GM10847 (cell line): ENCODE results near the gene CLCN5.

Source experiments
- POLR2A ChIP-seq: IDR thresholded peaks from 2 replicates; pipeline ENCODE4 v1.6.1; 2011; ENCODE audit not compliant: insufficient read length; ENCODE audit errors: extremely low read depth

The CLCN5 gene

GRCh38 chrX:50125480-50125879 is 203.1 kb downstream of the CLCN5 start:
- no peak for TF ChIP-seq POLR2A

- TF ChIP-seq POLR2A: no peak
Measured at GRCh38 chrX:50147972-50148371, 225.6 kb downstream of the CLCN5 start.
